Cardiac atrium fibroblast (primary cell): ENCODE measurements around the gene MLF2. TPM values are rescaled to one million over a fixed set of nuclear protein-coding genes. Genes with fewer than 3 reads are reported as not detected.

Source experiments
- total RNA-seq: library from RNA; depleted of rRNA; stranded (reverse); fragments of >200 nt; gene quantifications from 2 replicates; pipeline ENCODE4 v1.2.3, GENCODE V29; 2015

Gene MLF2, protein sequence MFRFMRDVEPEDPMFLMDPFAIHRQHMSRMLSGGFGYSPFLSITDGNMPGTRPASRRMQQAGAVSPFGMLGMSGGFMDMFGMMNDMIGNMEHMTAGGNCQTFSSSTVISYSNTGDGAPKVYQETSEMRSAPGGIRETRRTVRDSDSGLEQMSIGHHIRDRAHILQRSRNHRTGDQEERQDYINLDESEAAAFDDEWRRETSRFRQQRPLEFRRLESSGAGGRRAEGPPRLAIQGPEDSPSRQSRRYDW
- total RNA-seq, result 194 and 295 TPM in 2 replicates

DNA sequence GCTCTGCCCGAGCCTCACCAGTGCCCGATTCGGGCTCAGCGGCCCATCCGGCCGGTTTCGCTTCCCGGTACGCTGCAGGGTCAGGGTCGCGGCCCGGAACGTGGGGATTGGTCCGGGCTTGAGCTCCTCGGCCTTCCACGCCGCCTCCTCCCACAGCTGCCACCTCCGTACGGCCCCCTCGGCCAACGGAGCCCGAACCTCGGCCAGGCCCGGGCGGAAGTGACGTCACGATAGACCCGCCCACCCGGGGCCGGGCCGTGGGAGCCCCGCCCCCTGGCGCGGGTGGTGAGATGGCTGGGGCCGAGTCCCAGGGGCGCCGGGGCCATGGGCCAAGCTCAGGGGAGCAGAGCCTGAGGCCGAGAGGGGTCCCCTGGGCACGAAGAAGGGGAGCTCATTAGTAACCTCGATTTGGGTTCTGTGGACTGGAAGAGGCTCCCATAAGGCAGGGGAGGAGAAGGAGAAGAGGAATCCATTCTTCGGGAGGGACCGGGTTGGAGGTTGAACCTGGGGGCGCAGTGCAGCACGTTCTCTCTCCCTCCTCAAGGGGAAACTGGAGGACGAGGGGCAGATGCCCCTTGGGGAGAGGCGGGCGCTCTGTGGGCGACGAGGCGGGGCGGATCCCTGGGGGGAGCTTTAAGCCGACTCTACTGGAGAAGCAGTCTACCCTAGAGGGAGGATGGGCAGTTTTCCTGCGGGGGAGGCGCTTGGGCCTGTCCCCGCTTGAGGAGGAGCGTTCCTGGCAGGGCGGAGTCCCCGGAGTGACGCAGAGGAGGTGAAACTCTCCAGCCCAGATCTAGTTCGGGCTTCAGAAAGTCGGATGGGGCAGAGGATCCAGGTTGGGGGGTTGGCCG lies at the start of gene MLF2:
Gene MLF2 (minus strand): TSS at position 221 of the 851 bp plus-strand sequence. CDS start 807 bp downstream, outside the sequence.

DNA sequence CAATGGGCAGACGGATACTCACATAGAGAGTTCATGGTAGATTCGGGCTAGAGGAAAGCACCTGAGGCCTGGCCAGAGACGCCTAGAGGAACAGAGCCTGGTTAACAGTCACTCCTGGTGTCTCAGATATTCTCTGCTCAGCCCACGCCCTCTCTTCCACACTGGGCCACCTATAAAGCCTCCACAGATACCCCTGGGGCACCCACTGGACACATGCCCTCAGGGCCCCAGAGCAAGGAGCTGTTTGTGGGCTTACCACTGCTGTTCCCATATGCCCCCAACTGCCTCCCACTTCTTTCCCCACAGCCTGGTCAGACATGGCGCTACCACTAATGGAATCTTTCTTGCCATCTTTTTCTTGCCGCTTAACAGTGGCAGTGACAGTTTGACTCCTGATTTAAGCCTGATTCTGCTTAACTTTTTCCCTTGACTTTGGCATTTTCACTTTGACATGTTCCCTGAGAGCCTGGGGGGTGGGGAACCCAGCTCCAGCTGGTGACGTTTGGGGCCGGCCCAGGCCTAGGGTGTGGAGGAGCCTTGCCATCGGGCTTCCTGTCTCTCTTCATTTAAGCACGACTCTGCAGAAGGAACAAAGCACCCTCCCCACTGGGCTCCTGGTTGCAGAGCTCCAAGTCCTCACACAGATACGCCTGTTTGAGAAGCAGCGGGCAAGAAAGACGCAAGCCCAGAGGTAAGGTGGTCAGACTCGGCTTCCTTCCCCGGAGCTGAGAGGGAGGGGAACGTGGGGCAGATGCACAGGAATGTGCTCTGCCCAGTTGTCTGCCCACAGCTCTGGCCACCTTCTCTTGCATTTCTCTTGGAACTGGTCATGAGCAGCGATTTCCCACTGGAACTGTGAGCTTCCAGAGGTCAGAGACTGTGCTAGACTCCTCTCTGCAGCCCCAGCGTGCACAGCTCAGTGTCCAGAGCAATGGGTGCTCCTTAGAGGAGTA lies 36.3 kb upstream of the MLF2 start, which contains the start of gene CD4:
Gene CD4 (plus strand): TSS at position 557 of the 953 bp plus-strand sequence. CDS start 10,611 bp downstream, outside the sequence.

DNA sequence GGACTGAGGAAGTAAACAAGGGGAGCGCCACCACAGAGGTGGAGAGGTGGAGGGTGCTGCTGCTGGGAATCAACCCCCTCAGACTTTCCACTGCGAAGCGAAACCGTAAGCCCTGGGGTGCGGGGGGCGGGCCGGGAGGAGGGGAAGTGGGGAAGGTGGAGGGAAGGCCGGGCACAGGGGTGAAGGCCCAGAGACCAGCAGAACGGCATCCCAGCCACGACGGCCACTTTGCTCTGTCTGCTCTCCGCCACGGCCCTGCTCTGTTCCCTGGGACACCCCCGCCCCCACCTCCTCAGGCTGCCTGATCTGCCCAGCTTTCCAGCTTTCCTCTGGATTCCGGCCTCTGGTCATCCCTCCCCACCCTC lies 19.4 kb upstream of the MLF2 start, which contains the start of gene LAG3:
Gene LAG3 (plus strand): TSS at position 190 of the 365 bp plus-strand sequence. CDS start 333 bp downstream, outside the sequence.

DNA sequence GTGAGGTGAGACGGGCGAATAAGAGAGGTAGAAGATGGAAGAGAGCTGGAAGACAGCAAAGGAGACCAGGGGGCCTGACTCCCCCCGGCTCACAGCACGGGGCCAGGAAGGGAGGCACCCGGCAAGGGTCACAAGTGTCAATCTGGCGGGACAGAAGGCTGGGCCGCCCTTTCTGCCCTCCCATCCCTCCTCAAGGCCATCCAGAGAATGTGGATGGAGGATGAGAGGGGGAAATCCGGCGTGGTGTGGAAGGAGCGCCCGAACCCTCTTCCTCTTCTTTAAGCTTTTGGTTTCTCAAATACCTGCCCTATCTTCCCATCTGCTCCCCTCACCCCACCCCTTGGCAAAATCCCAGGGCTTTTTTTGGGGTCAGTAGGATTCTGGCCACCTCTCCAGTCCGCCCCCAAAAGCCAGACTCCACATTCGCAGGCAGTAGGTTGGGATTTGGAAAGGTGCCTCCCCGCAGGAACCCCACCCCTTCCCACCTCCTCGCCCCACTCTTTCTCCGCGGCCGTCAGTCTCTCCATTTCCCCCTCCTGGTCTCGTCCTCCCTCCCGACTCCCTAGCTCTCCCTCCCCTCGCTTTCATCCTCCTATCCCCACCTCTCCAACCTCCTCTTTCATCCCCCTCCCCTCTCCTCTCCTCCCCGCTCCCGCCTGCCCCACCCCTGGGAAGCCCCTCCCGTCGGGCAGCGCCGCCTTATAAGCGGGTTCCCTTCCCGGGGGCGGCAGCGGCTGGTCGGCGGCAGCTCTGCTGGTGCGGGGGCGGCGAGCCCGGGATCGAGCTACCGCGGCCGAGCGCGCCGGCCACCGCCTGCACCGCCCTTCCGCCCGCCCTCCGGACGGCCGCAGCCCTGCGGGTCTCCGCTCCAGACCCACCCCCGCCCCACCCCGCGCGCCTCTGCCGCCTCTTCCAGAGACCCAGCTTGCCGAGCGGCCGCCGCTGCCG lies 13.0 kb upstream of the MLF2 start, which contains the start of gene PTMS:
Gene PTMS (plus strand): TSS at position 730 of the 948 bp plus-strand sequence. CDS start 343 bp downstream, outside the sequence.

DNA sequence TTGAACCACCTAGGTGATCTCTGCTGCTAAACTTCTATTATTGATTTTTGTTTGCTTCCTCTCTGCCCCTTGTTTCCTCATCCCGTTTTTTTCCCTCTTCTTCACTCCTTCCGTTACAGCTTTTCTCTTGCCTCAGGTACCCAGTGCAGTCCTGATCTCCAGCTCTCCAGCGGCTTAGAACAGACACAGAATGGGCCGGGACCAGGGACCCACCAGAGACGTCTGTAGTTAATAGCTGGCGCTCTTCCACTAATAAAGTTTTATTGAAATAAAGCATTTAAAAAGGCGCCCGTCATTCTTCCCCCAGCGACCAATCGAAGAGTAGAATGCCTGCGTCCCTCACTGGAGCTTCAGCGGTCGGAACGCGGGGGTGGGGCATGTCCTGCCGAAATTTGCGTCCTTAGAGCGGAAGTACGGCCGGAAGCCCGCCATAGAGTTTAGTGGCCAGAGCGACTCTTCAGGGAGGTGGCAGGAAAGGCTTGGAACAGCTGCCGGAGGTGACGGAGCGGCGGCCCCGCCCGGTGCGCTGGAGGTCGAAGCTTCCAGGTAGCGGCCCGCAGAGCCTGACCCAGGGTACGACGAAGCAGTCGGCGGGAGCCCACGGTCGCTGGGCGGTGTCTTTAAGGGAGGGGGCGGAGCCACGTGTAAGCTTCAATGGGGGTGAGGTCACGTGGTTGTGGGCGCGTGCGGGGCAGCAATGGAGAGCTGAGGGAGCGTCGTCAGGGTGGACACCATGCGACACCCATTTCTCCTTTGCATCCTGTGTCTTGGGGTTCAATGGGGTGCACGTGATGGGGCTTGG lies 29.1 kb downstream of the MLF2 start, which contains the start of gene COPS7A:
Gene COPS7A (plus strand): TSS at position 440 of the 802 bp plus-strand sequence. CDS start 611 bp downstream, outside the sequence.

DNA sequence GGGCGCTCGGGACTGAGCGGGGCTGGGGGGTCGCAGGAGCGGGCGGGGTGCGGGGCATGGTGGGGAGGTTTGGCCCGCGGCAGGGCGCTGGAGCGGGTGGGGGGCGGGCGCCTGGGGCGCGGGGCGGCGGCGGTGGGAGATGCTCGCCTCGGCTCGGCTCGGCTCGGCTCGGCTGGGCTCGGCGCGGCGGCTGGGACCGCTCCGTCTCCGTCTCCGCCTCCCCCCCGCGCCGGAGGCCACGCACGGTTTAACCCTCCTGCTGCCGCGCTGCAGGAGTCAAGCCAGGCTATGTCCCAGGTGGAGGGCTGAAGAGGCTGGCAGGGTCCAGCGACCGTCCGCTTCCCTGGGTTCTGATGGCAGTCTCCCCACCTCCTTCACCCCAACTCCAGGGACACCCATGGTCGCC lies 52.3 kb downstream of the MLF2 start, which contains the start of gene PIANP:
Gene PIANP (minus strand): TSS at position 170 of the 406 bp plus-strand sequence. CDS start 2,754 bp downstream, outside the sequence.

Other genes starting within 250 kb of the MLF2 start
- gene GAPDH, start 218.6 kb downstream of the MLF2 start, total RNA-seq, result 11,290 and 11,537 TPM in 2 replicates
- 11.7 and 12.3 TPM in 2 replicates for gene IFFO1, start 197.1 kb downstream of the MLF2 start, total RNA-seq
- gene NOP2, start 184.8 kb downstream of the MLF2 start, total RNA-seq, result 20.1 and 27.1 TPM in 2 replicates
- 144 and 191 TPM in 2 replicates for gene CHD4, start 145.8 kb downstream of the MLF2 start, total RNA-seq
- not detected in 2 replicates for gene LPAR5, start 117.2 kb downstream of the MLF2 start, total RNA-seq
- 0.32 TPM in 1 of 2 replicates, not detected in the other for gene ACRBP, start 105.7 kb downstream of the MLF2 start, total RNA-seq
- 20.8 and 26.9 TPM in 2 replicates for gene ING4, start 90.0 kb downstream of the MLF2 start, total RNA-seq
- 25.1 and 33.4 TPM in 2 replicates for gene ZNF384, start 63.8 kb downstream of the MLF2 start, total RNA-seq
- gene PIANP, start 52.3 kb downstream of the MLF2 start, total RNA-seq, result not detected in 2 replicates
- 85.7 and 96.7 TPM in 2 replicates for gene COPS7A, start 29.1 kb downstream of the MLF2 start, total RNA-seq
- 162 and 171 TPM in 2 replicates for gene PTMS, start 13.2 kb upstream of the MLF2 start, total RNA-seq
- gene LAG3, start 19.4 kb upstream of the MLF2 start, total RNA-seq, result 0.16 TPM in 1 of 2 replicates, not detected in the other
- gene CD4, start 36.4 kb upstream of the MLF2 start, total RNA-seq, result 2.6 and 2.9 TPM in 2 replicates
- 2.6 and 7.0 TPM in 2 replicates for gene GPR162, start 68.7 kb upstream of the MLF2 start, total RNA-seq
- gene P3H3, start 75.3 kb upstream of the MLF2 start, total RNA-seq, result 33.7 and 53.1 TPM in 2 replicates
- gene GNB3, start 87.8 kb upstream of the MLF2 start, total RNA-seq, result 2.5 TPM in 1 of 2 replicates, not detected in the other
- 8.3 and 16.2 TPM in 2 replicates for gene CDCA3, start 98.1 kb upstream of the MLF2 start, total RNA-seq
- gene USP5, start 99.0 kb upstream of the MLF2 start, total RNA-seq, result 48.9 and 59.5 TPM in 2 replicates
- gene TPI1, start 114.4 kb upstream of the MLF2 start, total RNA-seq, result 2,290 and 2,319 TPM in 2 replicates
- gene SPSB2, start 120.2 kb upstream of the MLF2 start, total RNA-seq, result 2.4 and 3.8 TPM in 2 replicates
- gene LRRC23, start 151.7 kb upstream of the MLF2 start, total RNA-seq, result 7.2 and 8.1 TPM in 2 replicates
- gene ENO2, start 161.4 kb upstream of the MLF2 start, total RNA-seq, result 35.2 and 59.6 TPM in 2 replicates
- gene ATN1, start 174.8 kb upstream of the MLF2 start, total RNA-seq, result 11.5 and 19.7 TPM in 2 replicates
- not detected in 2 replicates for gene RNU7-1, start 190.7 kb upstream of the MLF2 start, total RNA-seq
- gene C12orf57, start 190.9 kb upstream of the MLF2 start, total RNA-seq, result 260 and 364 TPM in 2 replicates
- under 0.01 TPM in 1 of 2 replicates, not detected in the other for gene PTPN6, start 198.2 kb upstream of the MLF2 start, total RNA-seq
- gene PHB2, start 217.5 kb upstream of the MLF2 start, total RNA-seq, result 224 and 241 TPM in 2 replicates
- gene EMG1, start 217.8 kb upstream of the MLF2 start, total RNA-seq, result 20.4 and 34.0 TPM in 2 replicates